Activated CD8-positive, alpha-beta memory T cell treated with anti-CD3 and anti-CD28 coated beads, Interleukin-2, amount 10 ng/mL, durations not matched to agents 7 days and 5 days (primary cell): ENCODE data around the gene SLC38A8. TPM values are rescaled to one million over a fixed set of nuclear protein-coding genes. Genes with fewer than 3 reads are reported as not detected.

Experiments used
- ATAC-seq: fragments of 150-1000 bp; cut with Tn5 transposase; one replicate; pipeline ENCODE4 v1.10.0; 2021; ENCODE audit warnings: moderate library complexity
- CTCF ChIA-PET: fragments of 350-600 bp; sonication (Branson Sonifier 250); formaldehyde crosslinking; loops from one replicate; lab custom pipeline; 2021; ENCODE audit warnings: antibody characterized with exemption; lab: Charles Lee
- DNase-seq: peaks from one replicate; pipeline ENCODE4 v3.0.0-alpha.2; 2020
- H3K27ac Mint-ChIP-seq: one replicate; pipeline ENCODE4 v1.8.0; 2021; ENCODE audit warnings: mild to moderate bottlenecking, mixed read lengths
- H3K27me3 Mint-ChIP-seq: one replicate; pipeline ENCODE4 v1.8.0; 2021; ENCODE audit warnings: mixed read lengths
- H3K36me3 Mint-ChIP-seq: one replicate; pipeline ENCODE4 v1.8.0; 2021; ENCODE audit warnings: mild to moderate bottlenecking, mixed read lengths
- H3K4me1 Mint-ChIP-seq: one replicate; pipeline ENCODE4 v1.8.0; 2021; ENCODE audit warnings: mixed read lengths
- H3K4me3 Mint-ChIP-seq: one replicate; pipeline ENCODE4 v1.8.0; 2021; ENCODE audit warnings: mild to moderate bottlenecking, moderate library complexity, mixed read lengths
- H3K9me3 Mint-ChIP-seq: one replicate; pipeline ENCODE4 v1.8.0; 2022; ENCODE audit warnings: low read depth, mixed read lengths
- total RNA-seq, 2 experiments: library from RNA; stranded (reverse); gene quantifications; one replicate each; pipeline ENCODE4 v1.2.3, GENCODE V29; 2021

SLC38A8 gene
- total RNA-seq, 2 experiments from 2014 or later, result not detected

GRCh38 chr16:84054916-84055315 is 12.3 kb upstream of the SLC38A8 start:
- no peaks in the 10 kb centered on the region for H3K27me3 Mint-ChIP-seq
- H3K9me3 Mint-ChIP-seq, result no peaks in the 10 kb centered on the region
- no peak overlapping the region for H3K4me3 Mint-ChIP-seq
- no peak overlapping the region for H3K27ac Mint-ChIP-seq
- DNase-seq (no peak), ATAC-seq (no peak)
- H3K4me1 Mint-ChIP-seq, result no peaks in the 10 kb centered on the region
- CTCF ChIA-PET, result interaction anchor here (1.5 kb wide), 1 partner anchor 12 kb away, joined by 4 read pairs; the partner anchor contains the start of gene SLC38A8
- H3K36me3 Mint-ChIP-seq, result peaks cover 23% of the 10 kb centered on the region

- Mint-ChIP-seq H3K36me3 (peaks cover 21% of the 10 kb centered on the region), H3K27ac (no peak overlapping the region), H3K9me3 (no peaks in the 10 kb centered on the region), H3K4me3 (no peak overlapping the region), H3K27me3 (no peaks in the 10 kb centered on the region), H3K4me1 (no peaks in the 10 kb centered on the region)
- DNase-seq, result no peak
- no peak for ATAC-seq
- CTCF ChIA-PET, result interaction anchor here (0.8 to 1.5 kb wide), 3 partner anchors 9 to 30 kb away, joined by 3 to 4 read pairs (median 3); partner anchors contain the start of gene SLC38A8
Measured at GRCh38 chr16:84054271-84054670, 11.7 kb upstream of the SLC38A8 start.

GRCh38 chr16:84053237-84053636 is 10.6 kb upstream of the SLC38A8 start:
- Mint-ChIP-seq H3K27me3 (no peaks in the 10 kb centered on the region), H3K9me3 (no peaks in the 10 kb centered on the region), H3K27ac (no peak overlapping the region), H3K4me3 (no peak overlapping the region), H3K4me1 (no peaks in the 10 kb centered on the region), H3K36me3 (peaks cover 17% of the 10 kb centered on the region)
- ATAC-seq (no peak), DNase-seq (no peak)
- CTCF ChIA-PET, result interaction anchor here (0.8 to 1.5 kb wide), 2 partner anchors 11 to 16 kb away, joined by 3 to 4 read pairs; partner anchors contain the start of gene SLC38A8

GRCh38 chr16:84052071-84052622 is 9.6 kb upstream of the SLC38A8 start:
- Mint-ChIP-seq H3K36me3 (peaks cover 13% of the 10 kb centered on the region), H3K9me3 (no peaks in the 10 kb centered on the region), H3K4me1 (no peaks in the 10 kb centered on the region), H3K27me3 (no peaks in the 10 kb centered on the region), H3K4me3 (no peak overlapping the region), H3K27ac (no peak overlapping the region)
- CTCF ChIA-PET, result no interaction called here
- no peak for DNase-seq
- ATAC-seq, result no peak

GRCh38 chr16:84050316-84050715 is 7.7 kb upstream of the SLC38A8 start:
- ATAC-seq (no peak), DNase-seq (no peak)
- Mint-ChIP-seq H3K27me3 (no peaks in the 10 kb centered on the region), H3K27ac (no peak overlapping the region), H3K4me1 (no peaks in the 10 kb centered on the region), H3K9me3 (no peaks in the 10 kb centered on the region), H3K36me3 (peaks cover 13% of the 10 kb centered on the region), H3K4me3 (no peak overlapping the region)
- CTCF ChIA-PET, result no interaction called here

- ATAC-seq, result no peak
- H3K27me3 Mint-ChIP-seq, result peaks cover 2% of the 10 kb centered on the region
- H3K4me1 Mint-ChIP-seq, result no peaks in the 10 kb centered on the region
- DNase-seq, result no peak
- CTCF ChIA-PET, result no interaction called here
- no peak overlapping the region for H3K27ac Mint-ChIP-seq
- peaks cover 13% of the 10 kb centered on the region for H3K36me3 Mint-ChIP-seq
- no peak overlapping the region for H3K4me3 Mint-ChIP-seq
- H3K9me3 Mint-ChIP-seq, result no peaks in the 10 kb centered on the region
Measured at GRCh38 chr16:84049403-84050060, 6.9 kb upstream of the SLC38A8 start.

- H3K4me3 Mint-ChIP-seq, result no peak overlapping the region
- CTCF ChIA-PET, result no interaction called here
- H3K4me1 Mint-ChIP-seq, result no peaks in the 10 kb centered on the region
- no peak for DNase-seq
- H3K27me3 Mint-ChIP-seq, result peaks cover 8% of the 10 kb centered on the region
- no peak overlapping the region for H3K27ac Mint-ChIP-seq
- H3K9me3 Mint-ChIP-seq, result no peaks in the 10 kb centered on the region
- peaks cover 11% of the 10 kb centered on the region for H3K36me3 Mint-ChIP-seq
- no peak for ATAC-seq
Measured at GRCh38 chr16:84048871-84049270, 6.3 kb upstream of the SLC38A8 start.

- no peak for ATAC-seq
- H3K27me3 Mint-ChIP-seq, result peaks cover 14% of the 10 kb centered on the region
Measured at GRCh38 chr16:84048270-84048669, 5.7 kb upstream of the SLC38A8 start.

GRCh38 chr16:84047626-84048025 is 5.0 kb upstream of the SLC38A8 start:
- no peak overlapping the region for H3K27ac Mint-ChIP-seq
- H3K27me3 Mint-ChIP-seq, result peaks cover 18% of the 10 kb centered on the region
- no peak for DNase-seq
- no peak for ATAC-seq
- H3K4me1 Mint-ChIP-seq, result no peaks in the 10 kb centered on the region
- peaks cover 3% of the 10 kb centered on the region for H3K36me3 Mint-ChIP-seq
- H3K4me3 Mint-ChIP-seq, result no peak overlapping the region
- H3K9me3 Mint-ChIP-seq, result no peaks in the 10 kb centered on the region
- CTCF ChIA-PET, result no interaction called here

More at GRCh38 chr16:84048270-84048669, 5.7 kb upstream of the SLC38A8 start:
- DNase-seq, result no peak
- Mint-ChIP-seq H3K27ac (no peak overlapping the region), H3K4me3 (no peak overlapping the region), H3K9me3 (no peaks in the 10 kb centered on the region), H3K4me1 (no peaks in the 10 kb centered on the region), H3K36me3 (peaks cover 8% of the 10 kb centered on the region)
- CTCF ChIA-PET, result no interaction called here

GRCh38 chr16:84047206-84047605 is 4.6 kb upstream of the SLC38A8 start:
- no peaks in the 10 kb centered on the region for H3K4me1 Mint-ChIP-seq
- no peak overlapping the region for H3K4me3 Mint-ChIP-seq
- peaks cover 3% of the 10 kb centered on the region for H3K36me3 Mint-ChIP-seq
- CTCF ChIA-PET, result interaction anchor here (1.4 to 1.7 kb wide), 2 partner anchors 16 to 90 kb away, joined by 4 to 5 read pairs; no protein-coding TSS in a partner anchor
- DNase-seq (no peak), ATAC-seq (no peak)
- H3K27me3 Mint-ChIP-seq, result peaks cover 21% of the 10 kb centered on the region
- H3K27ac Mint-ChIP-seq, result no peak overlapping the region
- H3K9me3 Mint-ChIP-seq, result no peaks in the 10 kb centered on the region

GRCh38 chr16:84045818-84046470 is 3.3 kb upstream of the SLC38A8 start:
- CTCF ChIA-PET, result interaction anchor here (0.6 to 1.7 kb wide), 4 partner anchors 17 to 141 kb away, joined by 3 to 5 read pairs (median 4); no protein-coding TSS in a partner anchor
- Mint-ChIP-seq H3K36me3 (peaks cover 1% of the 10 kb centered on the region), H3K4me3 (no peak overlapping the region), H3K27ac (no peak overlapping the region), H3K9me3 (no peaks in the 10 kb centered on the region), H3K27me3 (peaks cover 22% of the 10 kb centered on the region), H3K4me1 (no peaks in the 10 kb centered on the region)
- ATAC-seq (no peak), DNase-seq (no peak)

- CTCF ChIA-PET, result interaction anchor here (1.0 kb wide), 1 partner anchor 87 kb away, joined by 3 read pairs; no protein-coding TSS in a partner anchor
- ATAC-seq, result no peak
Measured at GRCh38 chr16:84045001-84045817, 2.6 kb upstream of the SLC38A8 start.

GRCh38 chr16:84044118-84044488 is 1.5 kb upstream of the SLC38A8 start:
- ATAC-seq (no peak), DNase-seq (no peak)
- H3K27ac Mint-ChIP-seq, result no peak overlapping the region
- no peaks in the 10 kb centered on the region for H3K4me1 Mint-ChIP-seq
- H3K9me3 Mint-ChIP-seq, result no peaks in the 10 kb centered on the region
- H3K27me3 Mint-ChIP-seq, result peaks cover 26% of the 10 kb centered on the region
- H3K36me3 Mint-ChIP-seq, result no peaks in the 10 kb centered on the region
- H3K4me3 Mint-ChIP-seq, result no peak overlapping the region
- CTCF ChIA-PET, result interaction anchor here (1.0 to 1.6 kb wide), 2 partner anchors 22 to 86 kb away, joined by 3 read pairs; no protein-coding TSS in a partner anchor

More at GRCh38 chr16:84045001-84045817, 2.6 kb upstream of the SLC38A8 start:
- no peak overlapping the region for H3K27ac Mint-ChIP-seq
- no peaks in the 10 kb centered on the region for H3K4me1 Mint-ChIP-seq
- H3K9me3 Mint-ChIP-seq, result no peaks in the 10 kb centered on the region
- H3K36me3 Mint-ChIP-seq, result no peaks in the 10 kb centered on the region
- peaks cover 26% of the 10 kb centered on the region for H3K27me3 Mint-ChIP-seq
- DNase-seq, result no peak
- no peak overlapping the region for H3K4me3 Mint-ChIP-seq
